ENCODE data around the gene CNTRL.
A peak's percentile ranks its signal among the peaks of the same experiment; 100 is the strongest.
"Not testable (repeated sequence)": the region's sequence is repeated elsewhere in the genome, so short reads cannot be mapped to it uniquely, and the experiment has no call there.

The CNTRL gene

DNA sequence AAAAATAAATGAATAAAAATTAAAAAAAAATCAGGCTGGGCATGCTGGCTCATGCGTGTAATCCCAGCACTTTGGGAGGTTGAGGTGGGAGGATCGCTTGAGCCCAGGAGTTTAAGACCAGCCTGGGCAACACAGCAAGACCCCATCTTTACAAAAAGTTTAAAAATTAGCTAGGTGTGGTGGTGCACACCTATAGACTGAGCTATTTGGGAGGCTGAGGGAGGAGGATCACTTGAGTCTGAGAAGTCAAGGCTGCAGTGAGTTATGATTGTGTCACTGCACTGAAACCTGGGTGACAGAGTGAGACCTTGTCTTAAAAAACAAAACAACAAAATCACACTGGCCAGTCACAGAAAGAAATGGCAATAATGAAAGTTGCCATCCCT lies 3.4 kb upstream of the CNTRL start:
- no peak for DNase-seq

DNA sequence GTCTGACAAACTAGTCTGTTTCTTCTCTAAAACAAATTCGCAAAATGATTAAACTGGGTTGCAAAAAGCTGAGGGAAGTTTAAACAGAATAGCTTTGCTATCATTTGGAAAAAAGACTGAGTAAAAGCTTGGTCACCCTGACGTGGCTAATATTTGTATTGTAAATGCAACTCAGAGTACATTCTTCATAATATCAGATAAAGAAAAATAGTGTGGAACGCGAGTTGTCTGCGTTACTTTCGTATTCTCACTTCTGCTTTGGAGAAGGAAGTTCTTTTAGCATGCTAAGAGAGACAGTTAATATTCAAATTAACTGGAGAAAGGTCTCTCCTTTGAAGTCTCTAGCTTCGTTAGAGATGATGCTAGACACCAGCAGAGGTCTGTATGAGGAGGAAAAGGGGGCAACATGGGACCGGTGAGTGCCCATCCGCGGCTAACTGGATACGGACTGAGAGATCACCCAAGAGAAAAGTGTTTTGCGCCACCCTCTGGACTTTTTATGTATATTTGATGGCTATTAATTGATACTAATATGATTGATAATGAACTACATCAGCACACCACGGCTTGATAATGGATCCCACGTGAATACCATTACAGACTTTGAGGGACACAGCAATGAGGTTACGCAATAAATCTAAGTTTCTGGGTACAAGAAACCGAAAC lies 2.9 kb upstream of the CNTRL start:
- DNase-seq: peak; percentile 30

DNA sequence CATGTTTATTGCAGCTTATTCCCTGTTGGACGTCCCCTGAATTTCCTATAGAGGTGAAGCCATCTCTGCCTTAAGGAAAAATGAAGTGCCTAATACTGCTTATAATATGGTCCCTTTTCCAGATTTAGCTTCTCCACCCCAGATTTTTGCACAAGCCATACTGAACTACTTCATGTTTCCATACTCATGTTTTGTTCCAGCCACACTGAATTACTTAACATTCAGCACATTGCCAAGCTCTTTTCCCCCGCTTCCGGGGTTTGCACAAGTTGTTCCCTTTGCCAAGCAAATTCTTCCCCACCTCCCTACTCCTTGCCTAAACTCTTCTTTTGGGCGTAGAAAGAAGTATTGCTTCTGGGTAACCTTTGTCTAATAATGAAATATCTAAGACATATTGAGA lies 1.7 kb upstream of the CNTRL start:
- no peak for DNase-seq

DNA sequence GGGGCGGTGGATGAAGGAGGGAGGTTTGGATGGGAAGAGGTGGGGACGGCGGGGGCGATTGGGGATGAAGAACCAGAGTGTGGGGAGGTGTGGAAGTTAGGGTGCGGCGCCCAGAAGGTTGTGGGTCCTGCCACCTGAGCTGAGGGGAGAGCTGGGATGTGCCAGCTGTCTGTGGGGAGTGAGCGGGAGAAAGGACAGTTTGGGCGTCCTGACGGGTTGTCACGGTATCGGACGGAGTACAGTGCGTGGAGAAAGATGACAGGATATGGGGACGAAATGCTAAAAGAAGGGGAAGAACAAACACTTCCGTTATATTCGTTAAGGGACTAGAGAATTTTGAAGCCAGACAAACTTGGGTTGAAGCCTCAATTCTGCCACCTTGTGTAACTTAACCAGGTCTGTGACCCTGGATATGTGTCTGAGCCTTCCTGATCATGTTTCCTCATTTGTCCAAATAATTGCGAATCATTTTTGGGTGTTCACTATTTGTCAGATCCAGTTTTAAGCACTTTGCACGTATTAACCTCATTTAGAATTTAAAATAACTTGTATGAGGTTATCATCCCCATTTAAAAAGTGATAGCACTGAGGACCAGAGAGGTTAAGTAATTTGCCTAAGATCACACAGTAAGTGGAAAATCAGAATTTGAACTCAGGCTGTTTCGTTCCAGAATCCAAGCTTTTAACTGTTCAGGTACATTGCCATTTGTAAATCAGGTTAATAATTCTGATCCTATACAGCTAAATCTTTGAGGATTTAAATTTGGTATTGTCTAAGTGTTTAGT lies 689 bp downstream of the CNTRL start:
- peak; percentile 55 for DNase-seq

DNA sequence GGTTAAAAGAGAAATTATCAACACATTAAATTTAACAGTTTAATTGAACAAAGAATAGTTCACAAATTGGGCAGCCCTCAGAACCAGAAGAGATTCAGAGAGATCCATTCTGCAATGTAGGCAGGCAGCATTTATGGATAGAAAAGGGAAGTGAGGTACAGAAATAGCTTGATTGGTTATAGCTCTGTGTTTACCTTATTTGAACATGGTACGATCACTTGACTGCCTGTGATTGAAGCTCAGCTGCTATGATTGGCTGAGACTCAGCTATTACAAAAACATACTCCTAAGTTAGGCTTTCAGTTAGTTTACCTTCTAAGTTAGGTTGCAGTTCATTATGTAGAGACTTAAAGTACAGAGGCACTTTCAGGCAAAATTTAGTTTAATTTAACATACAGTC lies 7.3 kb downstream of the CNTRL start:
- no peak for DNase-seq

DNA sequence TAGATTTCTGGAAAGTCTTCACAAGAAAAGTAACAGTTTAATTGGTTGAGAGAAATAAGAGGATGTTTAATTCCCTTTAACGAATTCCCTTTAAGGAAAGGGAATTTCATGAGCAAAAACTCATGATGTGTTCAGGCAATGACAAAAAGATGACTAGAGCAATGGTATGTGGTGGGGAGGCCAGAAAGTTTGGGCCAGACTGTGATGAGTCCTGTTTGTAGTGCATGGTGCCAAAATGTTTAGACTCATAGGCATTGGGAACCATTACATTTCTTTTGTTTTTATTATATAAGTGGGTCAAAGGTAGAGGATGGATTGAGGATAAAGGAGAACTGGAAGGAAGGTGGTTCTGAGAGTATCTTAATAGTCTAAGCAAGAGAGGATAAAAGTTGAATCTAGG lies 10.9 kb downstream of the CNTRL start:
- DNase-seq: no peak

DNA sequence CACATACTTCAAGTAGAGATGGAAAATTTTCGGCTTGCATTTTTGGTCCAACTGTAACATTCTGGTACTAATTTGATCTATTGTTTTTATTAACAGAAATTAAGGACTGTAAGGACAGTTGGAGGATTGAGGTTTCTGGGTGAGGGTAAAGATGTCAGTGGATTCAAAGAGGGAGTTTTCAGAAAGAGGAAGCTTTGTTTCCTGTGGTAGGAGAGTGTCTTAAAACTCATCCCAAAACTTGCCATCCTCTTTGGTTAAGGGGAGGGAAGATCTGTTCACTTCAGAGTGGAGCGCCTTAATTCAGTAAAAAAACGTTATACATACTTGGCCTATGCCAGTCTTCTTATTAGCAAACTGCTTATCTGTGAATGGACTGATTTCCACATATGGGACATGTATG lies 13.8 kb downstream of the CNTRL start:
- no peak for DNase-seq

DNA sequence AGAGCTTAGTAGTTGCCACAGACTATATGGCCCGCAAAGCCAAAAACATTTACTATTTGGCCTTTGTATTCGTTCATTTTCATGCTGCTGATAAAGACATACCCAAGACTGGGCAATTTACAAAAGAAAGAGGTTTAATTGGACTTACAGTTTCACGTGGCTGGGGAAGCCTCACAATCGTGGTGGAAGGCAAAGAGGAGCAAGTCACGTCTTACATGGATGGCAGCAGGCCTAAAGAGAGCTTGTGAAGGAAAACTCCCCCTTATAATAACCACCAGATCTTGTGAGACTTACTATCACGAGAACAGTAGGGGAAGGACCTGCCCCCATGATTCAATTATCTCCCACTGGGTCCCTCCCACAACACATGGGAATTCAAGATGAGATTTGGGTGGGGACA lies 16.0 kb downstream of the CNTRL start:
- not testable (repeated sequence) for DNase-seq

DNA sequence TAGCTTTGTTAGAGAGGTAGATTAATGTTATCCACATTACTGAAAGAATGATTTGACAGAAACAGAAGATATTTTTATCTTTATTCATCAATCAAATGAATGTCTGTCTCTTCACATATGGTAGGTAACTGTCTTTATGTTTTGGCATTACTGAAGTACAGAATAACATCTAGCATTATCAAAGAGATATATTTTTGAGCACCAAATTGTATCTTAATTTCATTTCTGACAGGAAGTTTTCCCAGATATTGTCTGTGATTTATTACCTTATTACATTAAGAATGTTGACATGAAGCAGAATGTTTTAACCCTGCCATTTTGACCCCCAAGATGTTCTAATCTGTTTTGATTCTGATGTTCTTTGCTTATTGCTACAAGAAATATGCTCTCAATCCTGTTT lies 20.3 kb downstream of the CNTRL start:
- DNase-seq: no peak

DNA sequence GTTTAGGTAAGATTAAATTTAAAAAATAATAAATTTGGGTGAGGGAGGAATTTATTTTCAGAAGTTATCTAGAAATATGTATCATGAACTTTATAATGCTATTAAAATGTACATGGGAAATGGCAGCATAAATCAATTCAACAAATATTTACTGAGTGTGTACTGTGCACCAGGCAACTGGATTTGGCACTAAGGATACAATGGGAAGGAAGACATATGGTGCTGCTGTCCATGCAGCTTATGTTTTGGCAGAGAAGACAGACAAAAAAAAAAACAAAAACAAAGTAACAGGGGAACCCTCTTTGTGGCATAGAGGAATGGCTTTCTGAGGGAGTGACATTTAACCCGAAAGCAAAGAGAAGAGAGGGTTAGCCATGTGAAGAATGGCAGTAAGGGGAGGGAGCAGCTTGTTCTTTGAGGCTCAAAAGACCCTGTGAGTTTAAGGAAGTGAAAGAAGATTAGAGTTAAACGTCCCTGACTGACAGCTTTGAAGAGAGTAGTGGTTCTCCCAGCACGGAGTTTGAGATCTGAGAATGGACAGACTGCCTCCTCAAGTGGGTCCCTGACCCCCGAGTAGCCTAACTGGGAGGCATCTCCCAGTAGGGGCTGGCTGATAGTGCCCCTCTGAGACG lies 23.9 kb downstream of the CNTRL start:
- no peak for DNase-seq

DNA sequence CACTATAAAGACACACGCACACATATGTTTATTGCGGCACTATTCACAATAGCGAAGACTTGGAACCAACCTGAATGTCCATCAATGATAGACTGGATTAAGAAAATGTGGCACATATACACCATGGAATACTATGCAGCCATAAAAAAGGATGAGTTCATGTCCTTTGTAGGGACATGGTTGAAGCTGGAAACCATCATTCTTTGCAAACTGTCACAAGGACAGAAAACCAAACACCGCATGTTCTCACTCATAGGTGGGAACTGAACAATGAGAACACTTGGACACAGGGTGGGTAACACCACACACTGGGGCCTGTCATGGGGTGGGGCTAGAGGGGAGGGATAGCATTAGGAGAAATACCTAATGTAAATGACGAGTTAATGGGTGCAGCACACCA lies 29.3 kb downstream of the CNTRL start:
- not testable (repeated sequence) for DNase-seq

DNA sequence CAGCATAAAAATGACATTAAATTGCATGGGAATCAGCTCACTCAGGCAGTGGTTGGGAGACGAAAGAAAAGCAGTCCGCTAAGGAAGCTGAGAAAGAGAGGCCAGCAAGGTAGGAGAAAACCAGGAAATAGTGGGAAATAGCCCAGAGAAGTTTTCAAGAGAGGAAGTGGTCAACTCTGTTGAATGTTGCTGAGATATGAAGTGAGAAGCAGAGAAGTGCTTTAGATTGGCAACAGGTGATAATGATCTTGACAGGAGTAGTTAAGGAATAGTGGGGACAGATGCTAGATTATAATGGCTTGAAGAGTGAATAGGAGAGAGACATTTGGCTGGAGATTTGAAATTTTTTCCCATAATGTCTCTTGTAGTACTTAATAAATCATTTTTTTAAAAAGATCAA lies 30.8 kb downstream of the CNTRL start:
- DNase-seq: no peak

DNA sequence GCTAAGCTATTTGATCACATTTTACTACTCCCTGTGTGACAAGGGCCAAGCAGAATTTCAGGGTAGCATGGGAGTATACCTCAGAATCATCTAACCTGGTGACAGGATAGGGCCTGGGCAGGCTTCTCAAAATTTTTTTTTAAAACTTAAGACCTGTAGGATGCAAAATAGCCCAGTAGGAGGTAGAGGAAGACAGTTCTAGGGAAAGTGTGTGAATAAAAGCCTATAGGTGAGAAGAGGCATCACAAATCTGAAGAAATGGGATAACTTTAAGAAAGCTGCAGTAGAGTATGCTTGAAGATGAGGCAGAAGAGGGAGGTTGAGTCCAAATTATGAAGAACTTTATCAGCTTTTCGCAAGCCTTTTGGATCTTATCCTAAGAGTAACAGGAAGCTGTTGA lies 32.3 kb downstream of the CNTRL start:
- no peak for DNase-seq

DNA sequence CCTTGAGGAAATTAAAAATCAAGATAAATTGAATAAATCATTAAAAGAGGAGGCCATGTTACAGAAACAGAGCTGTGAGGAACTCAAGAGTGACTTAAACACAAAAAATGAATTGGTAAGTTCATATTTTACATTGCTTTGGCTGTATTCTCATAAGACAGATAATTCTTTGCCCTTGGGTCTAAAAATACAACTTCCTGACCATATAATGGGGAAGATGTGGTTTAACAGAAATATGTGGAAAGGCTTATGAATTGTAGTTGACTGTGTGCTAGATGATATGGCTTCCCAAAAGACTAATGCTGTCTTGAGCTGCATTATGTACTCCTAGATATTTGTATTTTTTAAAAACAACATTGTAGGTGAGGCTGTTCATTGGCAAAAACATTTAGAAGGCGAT lies 33.1 kb downstream of the CNTRL start:
- DNase-seq: no peak

DNA sequence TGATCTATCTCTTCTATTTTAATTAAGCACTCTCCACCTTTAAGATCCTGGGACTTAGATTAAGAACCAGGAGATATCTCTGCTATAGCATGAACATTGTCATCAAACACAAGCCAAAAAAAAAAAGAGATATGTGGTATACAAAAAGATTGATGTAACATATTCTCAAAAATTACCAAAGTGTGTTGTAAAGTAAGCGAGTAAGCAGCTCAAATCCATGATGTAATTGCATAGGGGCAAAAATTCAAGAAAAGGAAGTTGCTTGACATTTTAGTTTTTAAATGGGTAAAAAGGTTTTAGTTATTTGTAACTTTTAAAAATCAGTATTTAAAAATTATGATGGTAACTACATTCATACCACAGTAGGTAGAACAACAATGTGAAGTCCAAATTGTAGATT lies 40.7 kb downstream of the CNTRL start:
- DNase-seq: no peak

DNA sequence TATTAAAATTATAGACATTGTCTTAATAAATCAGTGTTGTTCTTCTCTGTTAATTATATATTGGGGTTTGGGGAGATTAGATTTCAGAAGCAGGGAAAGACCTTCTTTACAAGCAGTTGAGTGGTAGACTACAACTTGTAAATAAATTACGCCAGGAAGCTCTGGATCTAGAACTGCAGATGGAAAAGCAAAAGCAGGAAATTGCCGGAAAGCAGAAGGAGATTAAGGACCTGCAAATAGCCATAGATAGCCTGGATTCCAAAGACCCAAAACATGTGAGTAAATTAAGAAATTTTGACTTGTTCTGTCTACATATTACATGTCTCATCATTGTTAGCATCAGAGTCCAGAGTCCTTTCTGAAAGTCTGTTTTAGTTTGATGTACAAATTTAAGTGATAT lies 43.5 kb downstream of the CNTRL start:
- no peak for DNase-seq

DNA sequence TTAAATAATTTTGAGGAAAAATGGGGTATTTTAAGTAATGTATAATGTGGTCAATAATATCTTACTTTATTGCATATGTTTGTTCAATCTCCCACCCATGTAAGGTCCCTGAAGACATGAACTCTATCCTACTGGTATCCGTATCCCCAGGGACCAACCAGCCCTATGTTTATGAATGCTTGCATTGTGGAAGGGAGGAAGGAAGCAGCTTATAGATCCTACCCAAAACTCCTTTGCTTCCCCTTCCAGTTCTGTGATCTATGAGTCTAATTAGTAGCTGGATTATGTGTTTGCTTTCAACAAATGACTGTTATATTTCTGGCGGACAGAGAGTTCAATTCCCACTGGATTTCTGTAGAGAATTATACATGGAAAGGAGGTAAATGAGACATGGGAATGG lies 45.6 kb downstream of the CNTRL start:
- DNase-seq: no peak

DNA sequence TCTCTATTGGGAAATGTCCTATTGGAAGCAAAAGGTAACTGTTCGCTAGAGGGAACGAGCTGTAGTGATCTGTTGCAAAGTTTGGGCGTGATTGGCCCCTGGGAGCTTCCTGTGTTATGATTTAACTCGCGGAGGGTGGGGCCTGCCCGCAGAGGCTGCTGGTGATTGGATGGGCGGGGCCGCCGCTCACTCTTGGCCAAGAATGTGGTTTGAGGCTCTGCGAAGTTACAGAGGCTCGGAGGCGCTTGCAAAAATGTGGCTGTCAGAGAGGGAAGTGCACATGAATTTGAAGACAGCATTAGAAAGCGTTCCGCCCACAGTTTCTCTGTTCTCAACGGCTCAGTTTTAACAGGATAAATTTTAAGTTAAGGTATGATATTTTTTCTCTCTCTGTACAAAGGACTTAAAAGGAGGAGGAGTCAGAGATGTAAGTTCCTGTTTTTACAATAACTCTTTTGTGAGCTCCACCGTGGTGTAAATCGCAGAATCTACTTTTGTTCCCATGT lies 46.9 kb downstream of the CNTRL start:
- DNase-seq: peak; percentile 93

DNA sequence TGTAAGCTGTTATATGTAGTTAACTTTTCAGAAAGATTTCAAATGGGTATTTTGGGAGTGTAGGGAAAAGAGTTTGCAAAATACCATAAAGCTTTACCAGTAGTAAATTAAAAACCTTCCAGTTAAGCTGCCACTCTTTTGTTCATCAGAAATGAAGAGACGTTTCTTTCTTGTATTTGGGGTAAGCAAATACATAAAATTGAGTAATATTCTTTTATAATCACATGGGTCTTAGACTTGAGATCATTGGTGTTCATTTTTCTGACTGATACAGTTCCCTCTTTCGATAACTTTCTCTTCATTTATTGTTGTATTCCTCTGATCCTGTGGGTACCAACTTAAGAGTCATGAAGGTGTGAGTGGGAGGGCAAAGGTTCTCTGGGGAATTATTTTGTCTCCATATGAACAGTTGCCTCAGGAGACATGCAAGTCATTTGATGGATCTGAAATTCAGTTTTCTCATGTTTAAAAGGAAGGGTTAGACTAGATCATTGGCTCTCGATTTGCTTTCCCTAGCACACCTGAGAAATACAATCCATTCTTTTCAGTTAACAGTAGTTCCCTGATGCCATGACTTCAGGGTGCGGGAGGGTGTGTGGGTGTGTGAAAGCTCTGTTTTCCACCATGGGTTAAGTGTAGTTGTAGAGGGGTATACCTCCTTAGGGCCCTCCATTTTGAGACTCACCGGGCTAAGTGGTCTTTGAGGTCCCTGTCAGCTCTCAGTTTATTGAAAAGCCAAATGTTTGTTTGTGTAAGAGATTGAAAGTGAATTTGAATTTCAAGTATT lies 47.7 kb downstream of the CNTRL start:
- DNase-seq: no peak

DNA sequence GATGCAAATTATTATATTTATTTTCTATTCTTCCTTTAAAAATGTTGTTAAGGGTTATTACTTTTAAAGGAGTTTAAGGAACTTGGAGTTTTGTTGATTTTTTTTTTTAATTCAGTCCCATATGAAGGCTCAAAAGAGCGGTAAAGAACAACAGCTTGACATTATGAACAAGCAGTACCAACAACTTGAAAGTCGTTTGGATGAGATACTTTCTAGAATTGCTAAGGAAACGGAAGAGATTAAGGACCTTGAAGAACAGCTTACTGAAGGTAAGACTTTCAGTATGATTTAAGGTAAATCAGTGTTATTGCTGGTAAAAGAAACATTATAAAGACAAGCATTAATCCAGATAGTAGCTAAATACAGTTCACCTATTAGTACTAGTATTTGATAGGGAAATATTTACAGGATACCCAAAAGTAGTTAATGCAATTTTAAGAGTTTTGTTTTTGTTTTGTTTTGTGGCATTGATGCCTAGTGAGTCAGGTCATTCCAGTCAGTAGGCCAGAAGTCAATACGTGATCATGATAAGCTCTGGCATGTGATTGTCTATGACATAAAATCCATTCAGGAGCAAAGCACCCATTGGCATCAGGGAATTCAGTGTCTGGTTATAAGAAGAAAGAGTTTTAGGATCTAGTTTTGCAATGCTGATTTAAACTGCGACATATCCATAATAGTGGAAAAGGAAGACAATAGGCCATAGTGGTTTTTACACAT lies 49.2 kb downstream of the CNTRL start:
- no peak for DNase-seq

DNA sequence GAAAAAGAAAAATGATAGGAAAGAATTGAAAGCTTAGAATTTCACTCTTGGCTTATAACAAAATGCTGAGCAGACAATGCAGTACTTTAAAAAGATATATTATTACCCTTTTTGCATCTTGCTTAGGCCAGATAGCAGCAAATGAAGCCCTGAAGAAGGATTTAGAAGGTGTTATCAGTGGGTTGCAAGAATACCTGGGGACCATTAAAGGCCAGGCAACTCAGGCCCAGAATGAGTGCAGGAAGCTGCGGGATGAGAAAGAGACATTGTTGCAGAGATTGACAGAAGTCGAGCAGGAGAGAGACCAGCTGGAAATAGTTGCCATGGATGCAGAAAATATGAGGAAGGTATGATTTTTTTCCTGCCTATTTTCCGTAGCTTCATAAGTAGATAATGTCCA lies 50.8 kb downstream of the CNTRL start:
- no peak for DNase-seq

DNA sequence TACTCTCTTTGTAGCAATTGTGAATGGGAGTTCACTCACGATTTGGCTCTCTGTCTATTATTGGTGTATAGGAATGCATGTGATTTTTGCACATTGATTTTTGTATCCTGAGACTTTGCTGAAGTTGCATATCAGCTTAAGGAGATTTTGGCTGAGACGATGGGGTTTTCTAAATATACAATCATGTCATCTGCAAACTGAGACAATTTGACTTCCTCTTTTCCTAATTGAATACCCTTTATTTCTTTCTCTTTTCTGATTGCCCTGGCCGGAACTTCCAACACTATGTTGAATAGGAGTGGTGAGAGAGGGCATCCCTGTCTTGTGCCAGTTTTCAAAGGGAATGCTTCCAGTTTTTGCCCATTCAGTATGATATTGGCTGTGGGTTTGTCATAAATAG lies 54.6 kb downstream of the CNTRL start:
- not testable (repeated sequence) for DNase-seq

All from activated T-cell treated with anti-CD3 and anti-CD28 coated beads, Interleukin-2, amount 50 U/mL, for 1 hour (primary cell).